GM20000 (cell line): ENCODE data around the gene RNF114.

Experiments used
- DNase-seq: peaks from one replicate; pipeline ENCODE4 v3.0.0; 2012; ENCODE audit warnings: low spot score
- CTCF ChIP-seq: IDR thresholded peaks from 2 replicates; pipeline ENCODE4 v1.5.1; 2012; ENCODE audit warnings: mild to moderate bottlenecking, control low read depth; ENCODE audit errors: extremely low read depth, missing control alignments

The RNF114 gene

GRCh38 chr20:49906101-49906604, 30.0 kb upstream of the RNF114 start:
- no peak for TF ChIP-seq CTCF
- DNase-seq = no peak

DNA sequence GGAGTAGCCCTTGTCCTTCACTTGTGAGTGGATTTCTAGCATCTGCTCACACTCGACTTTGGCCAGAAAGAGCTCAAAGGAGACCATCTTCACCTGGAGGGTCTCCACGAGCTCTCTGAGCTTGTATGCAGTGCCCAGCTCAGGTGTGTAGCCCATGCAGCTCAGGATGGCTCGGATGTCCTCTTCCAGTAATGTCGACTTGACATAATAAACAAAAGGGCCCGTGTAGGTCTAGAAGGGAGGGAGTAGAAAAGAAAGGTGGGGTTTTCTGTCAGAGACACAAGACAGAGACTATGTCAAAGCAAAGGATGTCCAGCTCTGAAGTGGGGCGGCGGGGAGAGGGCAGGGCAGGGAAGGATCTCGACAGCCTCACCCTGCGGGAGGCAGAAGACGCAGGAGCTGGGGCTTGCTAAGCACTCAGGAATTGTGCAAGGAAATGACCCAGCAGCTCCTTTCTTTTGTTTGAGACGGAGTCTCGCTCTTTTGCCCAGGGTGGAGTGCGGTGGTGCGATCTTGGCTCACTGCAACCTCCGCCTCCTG, 29.5 kb upstream of the RNF114 start:
- DNase-seq = no peak
- no peak for TF ChIP-seq CTCF

DNA sequence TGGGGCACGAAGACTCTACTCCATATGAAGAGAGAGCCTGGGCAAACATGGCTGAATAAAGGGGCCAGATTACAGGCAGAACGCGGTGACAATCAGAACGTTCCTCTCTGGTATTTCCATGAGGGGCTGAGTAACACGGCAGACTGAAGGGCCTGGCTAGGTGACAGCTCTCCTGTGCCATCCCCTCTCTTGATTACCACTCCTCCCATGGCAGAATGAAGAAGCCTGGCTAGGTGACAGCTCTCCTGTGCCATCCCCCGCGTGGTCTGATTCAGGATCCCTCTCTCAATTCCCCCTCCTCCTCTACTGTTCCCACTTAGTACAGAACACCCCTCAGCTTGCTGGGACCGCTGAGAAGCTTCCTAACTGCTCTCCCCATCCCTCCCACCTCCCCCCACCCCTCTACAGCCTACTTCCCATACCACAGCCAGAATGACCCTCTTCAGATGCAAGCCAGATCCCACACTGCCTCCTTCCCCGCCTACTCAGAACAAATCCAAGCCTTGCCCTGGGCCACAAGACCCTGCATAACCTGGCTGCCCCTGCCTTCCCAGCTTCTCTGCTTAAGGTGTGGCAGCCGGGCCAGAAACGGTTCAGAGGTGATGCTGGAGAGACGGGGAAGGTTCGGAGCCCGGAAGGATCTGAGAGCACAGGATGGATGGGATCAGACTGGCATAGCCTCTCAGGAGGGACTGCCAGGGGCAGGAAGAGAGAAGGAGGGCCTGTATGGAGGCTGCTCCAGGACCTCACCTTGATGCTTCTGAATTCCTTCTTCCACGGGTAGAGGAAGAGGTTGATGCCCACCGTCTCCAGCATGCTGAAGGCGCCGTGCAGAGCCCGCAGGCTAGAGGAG, 28.6 kb upstream of the RNF114 start:
- DNase-seq = no peak
- no peak for TF ChIP-seq CTCF

DNA sequence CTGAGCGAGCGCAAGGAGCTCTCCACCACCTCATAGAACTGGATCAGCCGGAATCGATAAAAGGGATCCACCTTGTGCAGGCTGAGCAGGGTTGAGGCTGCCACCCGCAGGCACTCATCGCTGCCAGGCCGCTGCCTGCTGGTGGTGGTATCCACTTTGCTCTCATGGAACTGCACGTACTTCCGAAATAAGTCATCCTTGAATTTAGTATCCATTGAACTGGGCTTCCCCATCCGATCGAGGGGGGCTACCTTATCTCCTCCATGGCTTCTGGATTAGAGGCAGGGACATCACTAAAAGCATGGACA, 28.0 kb upstream of the RNF114 start:
- DNase-seq = no peak
- TF ChIP-seq CTCF = no peak

DNA sequence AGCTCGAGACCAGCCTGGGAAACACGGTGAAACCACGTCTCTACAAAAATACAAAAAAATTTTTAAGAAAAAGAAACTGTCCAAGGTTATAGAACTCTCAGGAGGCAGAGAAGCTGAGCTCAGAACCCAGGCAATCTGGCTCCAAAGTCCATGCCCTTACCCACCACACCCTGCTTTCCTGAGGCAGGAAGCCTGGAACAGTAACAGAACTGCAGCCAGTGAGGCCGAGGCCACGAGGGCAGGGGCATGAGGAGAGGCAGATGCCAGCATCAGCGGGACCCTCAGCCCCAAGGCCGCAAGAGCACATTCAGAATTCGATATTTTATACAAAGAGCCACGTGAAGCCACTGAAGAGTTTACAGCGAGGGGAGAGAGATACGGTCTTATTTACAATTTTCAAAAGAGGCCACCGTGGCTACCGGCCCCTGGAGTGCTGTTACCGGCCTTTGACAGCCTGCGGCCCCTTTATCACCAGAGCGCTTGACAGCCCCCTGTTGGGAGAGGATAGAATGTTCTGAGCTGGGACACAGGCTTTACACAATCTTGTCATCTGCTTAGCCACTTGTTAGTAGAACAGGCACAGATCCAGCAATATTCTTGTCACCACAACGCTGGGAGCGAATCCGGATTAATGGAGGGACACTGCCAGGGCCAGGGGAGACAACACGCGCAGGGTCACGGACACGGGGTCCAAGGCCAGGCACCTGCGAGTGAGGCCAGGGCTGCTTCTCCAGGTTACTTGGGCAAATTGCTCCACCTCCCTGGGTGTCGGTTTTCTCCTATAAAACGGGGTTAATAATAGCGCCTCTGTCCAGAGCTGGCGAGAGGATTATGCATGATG, 26.5 kb upstream of the RNF114 start:
- no peak for TF ChIP-seq CTCF
- DNase-seq = no peak

DNA sequence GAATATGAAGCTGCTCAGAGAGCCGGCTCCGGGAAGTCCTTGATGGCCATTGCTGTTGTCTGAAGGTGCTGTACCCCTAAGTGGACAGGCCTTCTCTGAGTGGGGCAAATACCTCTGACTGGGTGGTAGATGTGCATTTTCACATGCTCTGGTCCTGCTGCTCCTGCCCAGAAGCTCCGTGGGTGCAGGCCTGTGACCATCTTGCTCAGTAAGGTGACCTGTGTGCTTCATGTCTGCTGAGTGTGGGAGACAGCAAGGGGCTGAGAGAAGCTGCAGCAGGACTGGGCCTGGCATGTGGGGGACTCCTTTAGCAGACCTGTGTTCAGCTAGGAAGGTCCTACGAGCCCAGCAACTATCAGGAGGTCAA, 25.9 kb upstream of the RNF114 start:
- DNase-seq = no peak
- no peak for TF ChIP-seq CTCF
